ENCODE data around the gene TINAGL1. TPM values are rescaled to one million over a fixed set of nuclear protein-coding genes. Genes with fewer than 3 reads are reported as not detected.

Gene TINAGL1
- total RNA-seq, 1 experiment from 2014 or later, result 2.5 TPM

DNA sequence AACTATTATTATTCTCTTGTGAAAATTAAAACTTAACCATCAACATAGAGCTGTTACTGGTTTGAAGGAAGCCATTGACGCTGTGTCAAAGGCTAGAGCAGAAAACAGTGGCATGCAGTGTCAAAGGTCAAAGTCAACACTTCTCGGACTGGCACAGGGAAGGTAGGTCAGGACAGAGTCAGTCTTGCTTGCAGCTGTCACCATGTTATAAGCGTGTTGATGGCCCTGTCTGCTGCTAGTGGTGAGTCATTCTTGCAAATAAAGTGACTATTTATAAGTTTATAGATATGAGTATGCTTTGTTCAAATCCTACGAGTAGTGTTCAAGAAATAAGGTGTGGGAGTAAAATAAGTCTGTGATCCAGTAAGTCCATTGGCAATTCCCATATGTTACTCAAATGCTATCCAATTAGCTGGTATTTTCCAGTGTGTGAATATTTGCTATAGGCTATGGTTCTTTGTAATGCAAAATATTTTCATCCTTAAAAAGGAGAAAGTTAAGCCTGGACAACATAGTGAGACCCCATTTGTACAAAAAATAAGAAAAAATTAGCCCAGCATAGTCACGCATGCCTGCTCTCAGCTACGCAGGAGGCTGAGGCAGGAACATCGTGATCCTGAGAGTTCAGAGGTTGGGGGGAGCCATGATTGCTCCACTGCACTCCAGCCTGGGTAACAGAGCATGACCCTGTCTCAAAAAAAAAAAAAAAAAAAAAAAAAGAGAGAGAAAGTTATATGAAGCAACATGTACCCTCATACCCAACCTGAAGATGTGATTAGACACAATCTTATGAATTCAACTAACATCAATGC, 26.3 kb upstream of the TINAGL1 start:
- no peak overlapping the region for H3K14ac ChIP-seq (ENCODE audit: insufficient read depth, low read length)
- H3K27ac Mint-ChIP-seq, result no peak overlapping the region
- no peak overlapping the region for H3K18ac ChIP-seq (ENCODE audit: insufficient read length, low read depth, low read length)

More for the DNA sequence above, 26.3 kb upstream of the TINAGL1 start:
- Histone ChIP-seq H3K23ac (ENCODE audit: insufficient read length, low read depth, low read length) (no peak overlapping the region), H3K4ac (ENCODE audit: low read depth, low read length) (no peak overlapping the region), H3K23me2 (ENCODE audit: insufficient read length, low read depth, low read length, poor library complexity, severe bottlenecking) (peaks cover 7% of the 10 kb centered on the region), H3K27ac (ENCODE audit: insufficient read length, low read depth, low read length) (no peak overlapping the region), H2BK15ac (ENCODE audit: low read depth, low read length) (no peak overlapping the region), H2BK12ac (ENCODE audit: insufficient read length, low read depth, low read length) (no peak overlapping the region), H3K79me1 (ENCODE audit: insufficient read depth, low read depth, low read length, poor library complexity, severe bottlenecking) (no peaks in the 10 kb centered on the region), H2BK120ac (ENCODE audit: low read depth, low read length, poor library complexity, severe bottlenecking) (no peak overlapping the region), H3K56ac (ENCODE audit: insufficient read length, low read depth, low read length) (no peak overlapping the region), H2AFZ (ENCODE audit: low read length) (no peak overlapping the region), H3K9ac (ENCODE audit: extremely low read depth, insufficient read length, low read length) (no peak overlapping the region), H4K8ac (replicated peaks; ENCODE audit: insufficient read length, low read depth, low read length) (no peak overlapping the region), H4K20me1 (ENCODE audit: control insufficient read depth, insufficient read depth, insufficient read length) (peaks cover 2% of the 10 kb centered on the region), H2AK5ac (ENCODE audit: insufficient read length, low read length) (no peak overlapping the region), H3K9me3 (ENCODE audit: control insufficient read depth, low read depth, low read length) (no peaks in the 10 kb centered on the region), H4K5ac (ENCODE audit: insufficient read length, low read depth, low read length) (no peak overlapping the region), H4K91ac (ENCODE audit: insufficient read length, low read depth, low read length) (no peak overlapping the region), H3K27me3 (ENCODE audit: insufficient read depth, low read length) (no peaks in the 10 kb centered on the region), H2BK20ac (ENCODE audit: low read depth, low read length, poor library complexity, severe bottlenecking) (no peak overlapping the region), H2BK5ac (ENCODE audit: insufficient read length, low read length) (no peak overlapping the region), H3K4me1 (ENCODE audit: insufficient read depth, low read length) (no peaks in the 10 kb centered on the region; the same call in 1 of the 2 replicates), H3T11ph (ENCODE audit: low read length) (no peak overlapping the region), H3K4me2 (ENCODE audit: insufficient read depth, insufficient read length, low read length) (peak overlapping the region; percentile 80), H3K79me2 (ENCODE audit: insufficient read depth, low read length) (no peaks in the 10 kb centered on the region)
- Mint-ChIP-seq H3K27me3 (ENCODE audit: low read depth) (no peaks in the 10 kb centered on the region; the same call in 1 of the 2 replicates), H3K36me3 (ENCODE audit: insufficient read depth in 1 of 3, low read depth in 3 of 3) (no peaks in the 10 kb centered on the region), H3K4me3 (peak overlapping the region; percentile 76 to 88), H3K4me1 (peaks cover 11 to 13% of the 10 kb centered on the region in 2 experiments), H3K9me3 (no peaks in the 10 kb centered on the region)
- TF ChIP-seq, protein P1, sequence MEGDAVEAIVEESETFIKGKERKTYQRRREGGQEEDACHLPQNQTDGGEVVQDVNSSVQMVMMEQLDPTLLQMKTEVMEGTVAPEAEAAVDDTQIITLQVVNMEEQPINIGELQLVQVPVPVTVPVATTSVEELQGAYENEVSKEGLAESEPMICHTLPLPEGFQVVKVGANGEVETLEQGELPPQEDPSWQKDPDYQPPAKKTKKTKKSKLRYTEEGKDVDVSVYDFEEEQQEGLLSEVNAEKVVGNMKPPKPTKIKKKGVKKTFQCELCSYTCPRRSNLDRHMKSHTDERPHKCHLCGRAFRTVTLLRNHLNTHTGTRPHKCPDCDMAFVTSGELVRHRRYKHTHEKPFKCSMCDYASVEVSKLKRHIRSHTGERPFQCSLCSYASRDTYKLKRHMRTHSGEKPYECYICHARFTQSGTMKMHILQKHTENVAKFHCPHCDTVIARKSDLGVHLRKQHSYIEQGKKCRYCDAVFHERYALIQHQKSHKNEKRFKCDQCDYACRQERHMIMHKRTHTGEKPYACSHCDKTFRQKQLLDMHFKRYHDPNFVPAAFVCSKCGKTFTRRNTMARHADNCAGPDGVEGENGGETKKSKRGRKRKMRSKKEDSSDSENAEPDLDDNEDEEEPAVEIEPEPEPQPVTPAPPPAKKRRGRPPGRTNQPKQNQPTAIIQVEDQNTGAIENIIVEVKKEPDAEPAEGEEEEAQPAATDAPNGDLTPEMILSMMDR (conservative IDR thresholded peaks at IDR 0.05), result no peak
- WGBS (ENCODE audit: extremely low coverage, insufficient read length, low lambda C conversion rate), result no CpG with 5 or more reads among the region's 7 CpGs
- DNase-seq, result no peak

All from H9 (cell line).